Mesenchymal stem cell (in vitro differentiated cells and primary cell): ENCODE data around the gene CDYL2.

Source experiments
- DNase-seq: peaks from one replicate; pipeline ENCODE4 v3.0.0-alpha.2; 2013
- H2AFZ ChIP-seq: one replicate; pipeline ENCODE4 v1.6.1; 2013; ENCODE audit warnings: low read depth, mild to moderate bottlenecking, control low read depth, inconsistent platforms, low read length, moderate library complexity
- H2AK5ac ChIP-seq: 2 replicates; pipeline ENCODE4 v1.6.1; 2013; ENCODE audit warnings: low read length, moderate library complexity, mild to moderate bottlenecking, inconsistent platforms; ENCODE audit not compliant: severe bottlenecking
- H2BK120ac ChIP-seq: one replicate; pipeline ENCODE4 v1.6.1; 2013; ENCODE audit warnings: low read depth, mild to moderate bottlenecking, inconsistent platforms, low read length, moderate library complexity
- H2BK12ac ChIP-seq, 2 experiments: one replicate each; pipeline ENCODE4 v1.6.1; 2013; ENCODE audit warnings: inconsistent platforms in 2 of 2, low read length in 2 of 2, mild to moderate bottlenecking in 2 of 2, moderate library complexity in 2 of 2, control low read depth in 1 of 2
- H2BK15ac ChIP-seq: one replicate; pipeline ENCODE4 v1.6.1; 2013; ENCODE audit warnings: mild to moderate bottlenecking, low read depth, inconsistent platforms; ENCODE audit not compliant: poor library complexity, severe bottlenecking
- H2BK5ac ChIP-seq: 2 replicates; pipeline ENCODE4 v1.6.1; 2013; ENCODE audit warnings: low read depth, mild to moderate bottlenecking, low read length, control low read depth, inconsistent platforms; ENCODE audit not compliant: poor library complexity, severe bottlenecking
- H3K14ac ChIP-seq, 2 experiments: one replicate each; pipeline ENCODE4 v1.6.1; 2013; ENCODE audit warnings: inconsistent platforms in 2 of 2, low read length in 2 of 2, control low read depth in 1 of 2, mild to moderate bottlenecking in 1 of 2, moderate library complexity in 1 of 2
- H3K18ac ChIP-seq, 2 experiments: one replicate each; pipeline ENCODE4 v1.6.1; 2013; ENCODE audit warnings: inconsistent platforms in 2 of 2, low read length in 2 of 2, control low read depth in 1 of 2, low read depth in 1 of 2, mild to moderate bottlenecking in 1 of 2
- H3K23ac ChIP-seq, 2 experiments: one replicate each; pipeline ENCODE4 v1.6.1; 2013; ENCODE audit warnings: inconsistent platforms in 2 of 2, low read length in 2 of 2, mild to moderate bottlenecking in 2 of 2, moderate library complexity in 2 of 2, control low read depth in 1 of 2
- H3K27ac ChIP-seq: 2 replicates; pipeline ENCODE4 v1.5.1; 2013; ENCODE audit warnings: mild to moderate bottlenecking, moderate library complexity, low read length, control low read depth, inconsistent platforms; ENCODE audit not compliant: poor library complexity, severe bottlenecking
- H3K27me3 ChIP-seq, 2 experiments: 2 replicates each; pipeline versions ENCODE4 v1.6.1 to v1.7.0; 2013; ENCODE audit warnings: low read length in 2 of 2, mild to moderate bottlenecking in 2 of 2, moderate library complexity in 2 of 2, control low read depth in 1 of 2, inconsistent platforms in 1 of 2; ENCODE audit not compliant: control insufficient read depth in 1 of 2, insufficient read depth in 1 of 2
- H3K36me3 ChIP-seq, 2 experiments: 2 replicates each; pipeline versions ENCODE4 v1.6.1 to v1.7.0; 2013; ENCODE audit warnings: low read length in 2 of 2, control low read depth in 1 of 2, inconsistent platforms in 1 of 2, low read depth in 1 of 2, mild to moderate bottlenecking in 1 of 2; ENCODE audit not compliant: insufficient read depth in 2 of 2, control insufficient read depth in 1 of 2
- H3K4ac ChIP-seq, 2 experiments: one replicate each; pipeline ENCODE4 v1.6.1; 2013; ENCODE audit warnings: inconsistent platforms in 2 of 2, low read length in 2 of 2, mild to moderate bottlenecking in 2 of 2, moderate library complexity in 2 of 2, control low read depth in 1 of 2, low read depth in 1 of 2
- H3K4me1 ChIP-seq: 2 replicates; pipeline ENCODE4 v1.6.1; 2013; ENCODE audit warnings: low read depth, low read length, control low read depth; ENCODE audit not compliant: control insufficient read depth, insufficient read depth
- H3K4me2 ChIP-seq: 2 replicates; pipeline ENCODE4 v1.6.1; 2013; ENCODE audit warnings: low read length, mild to moderate bottlenecking, inconsistent platforms; ENCODE audit not compliant: poor library complexity, severe bottlenecking
- H3K4me3 ChIP-seq, 2 experiments: 2 replicates each; pipeline versions ENCODE4 v1.5.1 to v1.7.0; 2013; ENCODE audit warnings: low read length in 2 of 2, mild to moderate bottlenecking in 2 of 2, control low read depth in 1 of 2, low read depth in 1 of 2; ENCODE audit not compliant: insufficient read depth in 1 of 2
- H3K79me1 ChIP-seq: replicated peaks from 2 replicates; pipeline ENCODE4 v1.6.1; 2013; ENCODE audit warnings: mild to moderate bottlenecking, control low read depth, low read length, inconsistent platforms; ENCODE audit not compliant: poor library complexity, severe bottlenecking
- H3K9ac ChIP-seq: 2 replicates; pipeline ENCODE4 v1.7.0; 2013; ENCODE audit warnings: mild to moderate bottlenecking, low read length, moderate library complexity
- H3K9me3 ChIP-seq: 2 replicates; pipeline ENCODE4 v1.7.0; 2013; ENCODE audit warnings: mild to moderate bottlenecking, low read length; ENCODE audit not compliant: control insufficient read depth
- H4K8ac ChIP-seq: one replicate; pipeline ENCODE4 v1.6.1; 2013; ENCODE audit warnings: inconsistent platforms, mild to moderate bottlenecking, low read length, moderate library complexity
- H4K91ac ChIP-seq: one replicate; pipeline ENCODE4 v1.6.1; 2013; ENCODE audit warnings: mild to moderate bottlenecking, low read length, inconsistent platforms
- WGBS: methylation state at CpG from one replicate; pipeline ENCODE4 v1.1.7; 2013; ENCODE audit warnings: mixed read lengths; 5-methylcytosine and 5-hydroxymethylcytosine counted together

CDYL2 gene

GRCh38 chr16:80691111-80691741, 113.2 kb downstream of the CDYL2 start:
- Histone ChIP-seq H3K18ac (no peak overlapping the region), H3K4ac (no peak overlapping the region), H2AFZ (no peak overlapping the region), H3K14ac (no peak overlapping the region), H3K27ac (no peak overlapping the region), H3K4me2 (no peak overlapping the region), H4K8ac (no peak overlapping the region), H2AK5ac (no peak overlapping the region), H2BK5ac (no peak overlapping the region), H4K91ac (no peak overlapping the region), H3K4me3 (no peak overlapping the region), H3K36me3 (no peaks in the 10 kb centered on the region), H2BK15ac (no peak overlapping the region), H3K23ac (no peak overlapping the region), H2BK120ac (no peak overlapping the region), H3K9me3 (no peaks in the 10 kb centered on the region), H3K9ac (no peak overlapping the region), H3K4me1 (no peaks in the 10 kb centered on the region), H3K79me1 (no peaks in the 10 kb centered on the region), H2BK12ac (no peak overlapping the region), H3K27me3 (no peaks in the 10 kb centered on the region)
- 80% methylated on average over 3 of the region's 3 CpGs for WGBS
- no peak for DNase-seq

- H3K27ac ChIP-seq, result no peak overlapping the region
- H3K4me1 ChIP-seq, result no peaks in the 10 kb centered on the region
- WGBS, result 82% methylated on average over 10 of the region's 10 CpGs
- no peaks in the 10 kb centered on the region for H3K36me3 ChIP-seq
- H3K9me3 ChIP-seq, result no peaks in the 10 kb centered on the region
- no peak overlapping the region for H3K23ac ChIP-seq
- no peak overlapping the region for H3K4me2 ChIP-seq
- no peak overlapping the region for H3K4ac ChIP-seq
- no peak overlapping the region for H2BK5ac ChIP-seq
- no peak overlapping the region for H2BK12ac ChIP-seq
- no peak overlapping the region for H3K14ac ChIP-seq
- no peak overlapping the region for H2AK5ac ChIP-seq
- H4K91ac ChIP-seq, result no peak overlapping the region
- no peak overlapping the region for H3K4me3 ChIP-seq
- H2BK120ac ChIP-seq, result no peak overlapping the region
- H2AFZ ChIP-seq, result no peak overlapping the region
- no peak overlapping the region for H3K9ac ChIP-seq
- DNase-seq, result no peak
- no peak overlapping the region for H4K8ac ChIP-seq
- no peak overlapping the region for H2BK15ac ChIP-seq
- H3K79me1 ChIP-seq, result no peaks in the 10 kb centered on the region
- no peak overlapping the region for H3K18ac ChIP-seq
- H3K27me3 ChIP-seq, result no peaks in the 10 kb centered on the region
Observed at GRCh38 chr16:80689487-80689886, 114.9 kb downstream of the CDYL2 start.

- no peak overlapping the region for H2BK120ac ChIP-seq
- no peak overlapping the region for H4K91ac ChIP-seq
- H3K18ac ChIP-seq, result no peak overlapping the region
- H3K9ac ChIP-seq, result no peak overlapping the region
- no peak overlapping the region for H2BK15ac ChIP-seq
- WGBS, result 84% methylated on average over 4 of the region's 4 CpGs
- no peak for DNase-seq
- H2BK12ac ChIP-seq, result no peak overlapping the region
- no peaks in the 10 kb centered on the region for H3K27me3 ChIP-seq
- H3K4me1 ChIP-seq, result no peaks in the 10 kb centered on the region
- no peak overlapping the region for H2AK5ac ChIP-seq
- H3K4ac ChIP-seq, result no peak overlapping the region
- H3K4me3 ChIP-seq, result no peak overlapping the region
- no peaks in the 10 kb centered on the region for H3K79me1 ChIP-seq
- H4K8ac ChIP-seq, result no peak overlapping the region
- no peaks in the 10 kb centered on the region for H3K9me3 ChIP-seq
- no peak overlapping the region for H3K14ac ChIP-seq
- H3K23ac ChIP-seq, result no peak overlapping the region
- no peak overlapping the region for H3K4me2 ChIP-seq
- no peak overlapping the region for H3K27ac ChIP-seq
- H2AFZ ChIP-seq, result no peak overlapping the region
- no peak overlapping the region for H2BK5ac ChIP-seq
- H3K36me3 ChIP-seq, result no peaks in the 10 kb centered on the region
Observed at GRCh38 chr16:80687606-80688005, 116.8 kb downstream of the CDYL2 start.

GRCh38 chr16:80684906-80685305, 119.5 kb downstream of the CDYL2 start:
- Histone ChIP-seq H3K27ac (no peak overlapping the region), H3K36me3 (no peaks in the 10 kb centered on the region), H3K79me1 (no peaks in the 10 kb centered on the region), H2BK5ac (no peak overlapping the region), H3K27me3 (no peaks in the 10 kb centered on the region), H2AFZ (no peak overlapping the region), H3K18ac (no peak overlapping the region), H3K9me3 (no peaks in the 10 kb centered on the region), H3K4me2 (no peak overlapping the region), H2BK15ac (no peak overlapping the region), H2AK5ac (no peak overlapping the region), H3K4me1 (no peaks in the 10 kb centered on the region), H3K4me3 (no peak overlapping the region), H3K9ac (no peak overlapping the region), H4K91ac (no peak overlapping the region), H4K8ac (no peak overlapping the region), H3K14ac (no peak overlapping the region), H2BK120ac (no peak overlapping the region), H2BK12ac (no peak overlapping the region), H3K23ac (no peak overlapping the region), H3K4ac (no peak overlapping the region)
- 71% methylated on average over 10 of the region's 10 CpGs for WGBS
- no peak for DNase-seq
